NCI-H2171 treated with DMSO at 0.1 percent for 48 hours (cell line): ENCODE results near the gene DMXL2.
"Not testable (repeated sequence)": the region's sequence is repeated elsewhere in the genome, so short reads cannot be mapped to it uniquely, and the experiment has no call there.

Source experiments
- DNase-seq: peaks from one replicate; lab custom pipeline; 2025; lab: John Stamatoyannopoulos, UW

Gene DMXL2

GRCh38 chr15:51621936-51622603, 501 bp downstream of the DMXL2 start:
- DNase-seq = peak; percentile 61

GRCh38 chr15:51621155-51621765, 1.3 kb downstream of the DMXL2 start:
- no peak for DNase-seq

- DNase-seq = no peak
Measured at GRCh38 chr15:51620641-51621040, 1.9 kb downstream of the DMXL2 start.

GRCh38 chr15:51620122-51620521, 2.4 kb downstream of the DMXL2 start:
- DNase-seq = no peak

- DNase-seq = no peak
Measured at GRCh38 chr15:51619331-51620035, 3.1 kb downstream of the DMXL2 start.

GRCh38 chr15:51617886-51618285, 4.7 kb downstream of the DMXL2 start:
- DNase-seq = no peak

GRCh38 chr15:51613951-51614350, 8.6 kb downstream of the DMXL2 start:
- DNase-seq = no peak

- not testable (repeated sequence) for DNase-seq
Measured at GRCh38 chr15:51612669-51613068, 9.9 kb downstream of the DMXL2 start.

GRCh38 chr15:51603462-51603948, 19.1 kb downstream of the DMXL2 start:
- DNase-seq = not testable (repeated sequence)

- no peak for DNase-seq
Measured at GRCh38 chr15:51603002-51603401, 19.6 kb downstream of the DMXL2 start.

- DNase-seq = no peak
Measured at GRCh38 chr15:51602484-51602883, 20.1 kb downstream of the DMXL2 start.

GRCh38 chr15:51601801-51602200, 20.8 kb downstream of the DMXL2 start:
- no peak for DNase-seq

- DNase-seq = no peak
Measured at GRCh38 chr15:51600114-51600513, 22.5 kb downstream of the DMXL2 start.

- DNase-seq = no peak
Measured at GRCh38 chr15:51589881-51590568, 32.5 kb downstream of the DMXL2 start.

- no peak for DNase-seq
Measured at GRCh38 chr15:51588966-51589365, 33.6 kb downstream of the DMXL2 start.

GRCh38 chr15:51585986-51586385, 36.6 kb downstream of the DMXL2 start:
- DNase-seq = no peak

- DNase-seq = no peak
Measured at GRCh38 chr15:51580982-51581381, 41.6 kb downstream of the DMXL2 start.

GRCh38 chr15:51580385-51580784, 42.2 kb downstream of the DMXL2 start:
- no peak for DNase-seq

- DNase-seq = no peak
Measured at GRCh38 chr15:51579012-51579411, 43.6 kb downstream of the DMXL2 start.

- DNase-seq = no peak
Measured at GRCh38 chr15:51577636-51578304, 44.8 kb downstream of the DMXL2 start.

GRCh38 chr15:51576911-51577500, 45.6 kb downstream of the DMXL2 start:
- no peak for DNase-seq
